ENCODE results near the gene C4orf54. TPM values are rescaled to one million over a fixed set of nuclear protein-coding genes. Genes with fewer than 3 reads are reported as not detected.

Gene C4orf54
- 0.08 and 0.13 TPM in 2 replicates for total RNA-seq (2014; rRNA removed; shearing (Covaris generic))
- polyA plus RNA-seq (2015; cell fraction: cytosol; rRNA removed), result 0.05 TPM in 2 replicates
- 0.11 and 0.24 TPM in 2 replicates for polyA plus RNA-seq (2015; cell fraction: nucleus; rRNA removed)

GRCh38 chr4:99657798-99658197, at the start of gene C4orf54:
C4orf54 (minus strand) TSS chr4:99657828; CDS start chr4:99654648, 3,180 bp downstream.
- in situ Hi-C loops (cut with HindIII; ENCODE audit: low pct_unique_long_range_greater_than_20kb, low sequenced_read_pairs), result no loop called here
- no peak for DNase-seq (ENCODE audit: low read depth, low spot score)

DNA sequence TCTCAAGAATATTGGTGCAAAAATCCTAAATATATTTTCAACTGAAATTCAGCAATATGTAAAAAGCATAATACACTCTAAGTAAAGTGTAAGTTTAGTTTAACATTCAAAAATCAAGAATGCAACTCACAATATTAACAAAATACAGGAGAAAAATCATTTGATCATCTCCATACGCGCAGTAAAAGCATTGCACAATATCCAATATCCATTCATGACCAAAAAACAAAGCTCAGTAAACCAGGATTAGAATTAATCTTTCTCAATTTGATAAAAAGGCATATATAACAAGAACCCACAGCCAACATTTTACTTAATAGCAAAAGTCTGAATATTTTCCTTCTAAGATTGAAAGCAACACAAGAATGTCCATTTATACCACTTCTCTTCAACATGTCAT, 48.3 kb upstream of the C4orf54 start:
- no peak for DNase-seq (ENCODE audit: low read depth, low spot score)
- in situ Hi-C loops (cut with HindIII; ENCODE audit: low pct_unique_long_range_greater_than_20kb, low sequenced_read_pairs), result no loop called here

GRCh38 chr4:99696801-99697200, 39.2 kb upstream of the C4orf54 start:
- in situ Hi-C loops (cut with HindIII; ENCODE audit: low pct_unique_long_range_greater_than_20kb, low sequenced_read_pairs), result no loop called here
- no peak for DNase-seq (ENCODE audit: low read depth, low spot score)

GRCh38 chr4:99693140-99693539, 35.5 kb upstream of the C4orf54 start:
- in situ Hi-C loops (cut with HindIII; ENCODE audit: low pct_unique_long_range_greater_than_20kb, low sequenced_read_pairs), result no loop called here
- DNase-seq (ENCODE audit: low read depth, low spot score), result no peak

- DNase-seq (ENCODE audit: low read depth, low spot score), result no peak
- in situ Hi-C loops (cut with HindIII; ENCODE audit: low pct_unique_long_range_greater_than_20kb, low sequenced_read_pairs), result no loop called here
Observed at GRCh38 chr4:99690990-99691389, 33.4 kb upstream of the C4orf54 start.

DNA sequence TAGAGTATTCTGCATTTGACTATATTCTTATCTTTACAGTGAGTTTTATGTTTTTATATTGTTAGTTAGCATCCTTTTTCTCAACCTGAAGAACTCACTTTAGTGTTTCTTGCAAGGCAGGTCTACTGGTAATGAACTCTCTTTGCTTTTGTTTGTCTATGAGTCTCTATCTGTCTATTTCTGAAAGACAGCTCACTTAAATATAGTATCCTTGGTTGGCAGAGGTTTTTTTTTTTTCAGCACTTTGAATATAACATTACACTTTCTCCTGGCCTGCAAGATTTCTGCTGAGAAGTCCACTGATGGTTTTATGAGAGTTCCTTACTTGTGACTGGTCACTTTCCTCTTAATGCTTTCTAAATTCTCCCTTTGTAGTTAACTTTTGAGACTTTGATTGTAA, 32.8 kb upstream of the C4orf54 start:
- DNase-seq (ENCODE audit: low read depth, low spot score), result no peak
- in situ Hi-C loops (cut with HindIII; ENCODE audit: low pct_unique_long_range_greater_than_20kb, low sequenced_read_pairs), result no loop called here

GRCh38 chr4:99687120-99687519, 29.5 kb upstream of the C4orf54 start:
- DNase-seq (ENCODE audit: low read depth, low spot score), result no peak
- in situ Hi-C loops (cut with HindIII; ENCODE audit: low pct_unique_long_range_greater_than_20kb, low sequenced_read_pairs), result no loop called here

GRCh38 chr4:99685234-99685633, 27.6 kb upstream of the C4orf54 start:
- in situ Hi-C loops (cut with HindIII; ENCODE audit: low pct_unique_long_range_greater_than_20kb, low sequenced_read_pairs), result no loop called here
- DNase-seq (ENCODE audit: low read depth, low spot score), result no peak

DNA sequence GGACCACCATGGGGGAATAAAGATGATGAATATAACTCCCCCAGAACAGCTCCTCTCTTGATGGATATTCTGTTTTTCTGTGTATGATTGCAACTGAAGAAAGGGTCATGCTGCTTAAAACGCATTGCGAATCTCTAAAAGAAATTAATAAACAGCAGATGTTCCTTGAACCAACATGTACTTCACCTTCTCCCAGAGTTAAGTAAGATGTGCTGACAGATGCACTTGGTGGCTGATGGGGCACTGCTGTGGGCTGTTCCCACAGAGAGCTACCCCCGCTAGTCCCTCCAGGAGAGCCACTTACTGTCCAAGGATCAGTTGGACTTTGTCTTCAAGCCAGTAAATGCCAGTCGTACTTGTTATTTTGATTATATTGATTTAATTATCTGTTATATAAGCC, 26.3 kb upstream of the C4orf54 start:
- in situ Hi-C loops (cut with HindIII; ENCODE audit: low pct_unique_long_range_greater_than_20kb, low sequenced_read_pairs), result no loop called here
- no peak for DNase-seq (ENCODE audit: low read depth, low spot score)

DNA sequence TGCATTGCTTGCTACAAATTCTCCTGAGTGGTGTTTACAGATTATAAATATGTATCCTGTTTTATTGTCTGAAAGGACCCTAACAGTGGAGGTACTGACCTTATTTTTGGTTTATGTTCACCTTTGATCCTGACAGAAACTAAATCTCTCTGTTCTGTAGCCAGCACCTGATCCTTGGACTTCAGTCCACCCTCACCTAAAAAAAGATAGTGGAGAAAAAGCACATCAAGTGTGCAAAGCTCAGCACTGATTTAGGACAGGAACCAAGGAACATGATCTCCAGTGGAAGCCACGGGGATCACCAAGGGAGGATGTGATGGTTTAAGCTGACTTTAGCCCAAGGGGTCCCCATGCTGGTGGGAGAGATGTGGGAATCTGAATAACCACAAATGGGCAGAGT, 22.3 kb upstream of the C4orf54 start:
- in situ Hi-C loops (cut with HindIII; ENCODE audit: low pct_unique_long_range_greater_than_20kb, low sequenced_read_pairs), result no loop called here
- DNase-seq (ENCODE audit: low read depth, low spot score), result no peak

GRCh38 chr4:99679204-99679603, 21.6 kb upstream of the C4orf54 start:
- DNase-seq (ENCODE audit: low read depth, low spot score), result peak; percentile 49
- in situ Hi-C loops (cut with HindIII; ENCODE audit: low pct_unique_long_range_greater_than_20kb, low sequenced_read_pairs), result no loop called here

DNA sequence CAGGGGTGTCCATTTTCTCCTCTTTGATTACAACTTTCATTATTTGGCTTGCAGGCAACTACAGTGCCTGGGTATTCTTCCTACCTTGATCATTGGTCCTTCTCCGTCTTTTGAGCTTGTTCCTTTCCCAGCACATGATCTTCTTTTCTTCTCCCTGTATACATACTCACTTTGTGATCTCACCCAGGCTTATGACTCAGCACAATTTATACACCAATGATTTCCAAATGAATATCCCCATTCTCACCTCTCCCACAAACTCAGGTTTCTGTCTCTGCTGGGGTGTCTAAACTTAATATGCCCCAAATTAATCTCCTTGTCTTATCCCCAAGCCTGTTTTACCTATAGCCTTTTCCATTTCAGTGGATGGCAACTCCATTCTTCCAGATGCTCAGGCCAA, 19.5 kb upstream of the C4orf54 start:
- no peak for DNase-seq (ENCODE audit: low read depth, low spot score)

DNA sequence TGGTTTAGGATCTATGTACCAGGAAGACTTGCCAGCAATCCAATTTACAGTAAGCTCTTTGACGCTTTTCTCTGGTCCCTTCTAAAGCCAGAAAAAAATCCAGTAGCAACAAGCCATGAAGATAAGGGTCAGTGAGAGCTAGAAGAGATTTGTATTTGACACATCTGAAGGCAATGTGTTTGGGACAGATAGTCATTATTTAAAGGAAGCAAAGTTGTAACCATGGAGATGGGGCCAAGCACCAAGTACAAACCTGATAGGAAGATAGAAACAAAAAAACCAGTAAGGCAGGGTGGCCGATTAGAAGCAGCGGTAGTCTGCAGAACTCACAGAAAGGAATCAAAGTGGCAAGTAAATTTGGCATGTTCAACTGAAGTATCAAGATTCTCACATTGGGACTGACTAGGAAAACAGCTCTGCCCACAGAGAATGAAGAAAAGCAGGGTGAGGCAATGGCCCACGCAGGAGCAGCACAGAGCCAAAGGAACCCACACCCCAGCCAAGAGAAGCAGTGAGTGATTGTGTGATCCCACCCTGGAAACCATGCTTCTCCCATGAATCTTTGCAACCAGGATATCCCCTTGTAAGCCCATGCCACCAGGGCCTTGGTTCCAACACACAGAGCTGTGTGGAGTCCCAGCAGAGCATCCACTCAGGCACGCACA, 12.9 kb upstream of the C4orf54 start:
- in situ Hi-C loops (cut with HindIII; ENCODE audit: low pct_unique_long_range_greater_than_20kb, low sequenced_read_pairs), result no loop called here
- DNase-seq (ENCODE audit: low read depth, low spot score), result no peak

More for the DNA sequence above, 19.5 kb upstream of the C4orf54 start:
- in situ Hi-C loops (cut with HindIII; ENCODE audit: low pct_unique_long_range_greater_than_20kb, low sequenced_read_pairs), result no loop called here

GRCh38 chr4:99669084-99669483, 11.5 kb upstream of the C4orf54 start:
- no peak for DNase-seq (ENCODE audit: low read depth, low spot score)
- in situ Hi-C loops (cut with HindIII; ENCODE audit: low pct_unique_long_range_greater_than_20kb, low sequenced_read_pairs), result no loop called here

- DNase-seq (ENCODE audit: low read depth, low spot score), result no peak
- in situ Hi-C loops (cut with HindIII; ENCODE audit: low pct_unique_long_range_greater_than_20kb, low sequenced_read_pairs), result no loop called here
Observed at GRCh38 chr4:99668472-99668871, 10.8 kb upstream of the C4orf54 start.

- in situ Hi-C loops (cut with HindIII; ENCODE audit: low pct_unique_long_range_greater_than_20kb, low sequenced_read_pairs), result no loop called here
- DNase-seq (ENCODE audit: low read depth, low spot score), result no peak
Observed at GRCh38 chr4:99665983-99666382, 8.4 kb upstream of the C4orf54 start.

DNA sequence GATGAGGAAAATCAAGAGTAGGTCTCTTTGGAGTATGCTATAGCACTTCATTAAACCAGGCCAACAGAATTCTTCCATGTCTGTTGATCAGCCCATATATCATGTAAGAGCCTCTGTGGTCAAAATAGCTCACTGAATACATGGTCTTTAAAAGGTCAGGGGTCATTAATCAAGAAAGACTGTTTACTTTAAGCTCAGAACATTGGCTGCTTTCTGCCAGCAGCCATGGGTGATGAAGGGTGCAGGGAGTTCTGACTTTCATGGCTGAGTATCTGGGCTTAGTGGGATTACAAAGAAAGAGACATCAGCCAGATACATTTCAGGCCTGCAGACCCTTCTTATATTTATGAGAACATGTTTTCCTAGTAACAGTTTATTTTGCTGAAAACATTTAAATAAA, 7.1 kb upstream of the C4orf54 start:
- in situ Hi-C loops (cut with HindIII; ENCODE audit: low pct_unique_long_range_greater_than_20kb, low sequenced_read_pairs), result no loop called here
- DNase-seq (ENCODE audit: low read depth, low spot score), result no peak

- in situ Hi-C loops (cut with HindIII; ENCODE audit: low pct_unique_long_range_greater_than_20kb, low sequenced_read_pairs), result no loop called here
- no peak for DNase-seq (ENCODE audit: low read depth, low spot score)
Observed at GRCh38 chr4:99661907-99662306, 4.3 kb upstream of the C4orf54 start.

DNA sequence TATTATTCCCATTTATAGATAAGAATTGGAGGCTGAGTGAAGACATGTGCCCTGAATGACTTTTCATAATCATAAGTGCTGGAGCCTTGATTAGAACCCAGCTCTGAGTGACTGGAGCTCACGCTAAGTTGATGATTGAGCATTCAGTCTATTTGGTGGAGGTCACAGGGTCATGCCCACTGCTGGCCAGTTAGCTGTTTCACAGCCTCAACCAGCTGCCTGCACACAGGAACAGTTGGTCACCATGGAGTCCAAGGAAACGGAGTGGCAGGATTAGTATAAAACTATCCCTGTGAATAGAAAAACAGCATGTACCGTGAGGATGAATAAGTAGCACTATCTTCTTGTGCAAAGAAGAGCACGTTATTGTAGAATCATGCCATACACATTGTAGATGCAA, 1.0 kb upstream of the C4orf54 start:
- in situ Hi-C loops (cut with HindIII; ENCODE audit: low pct_unique_long_range_greater_than_20kb, low sequenced_read_pairs), result no loop called here
- no peak for DNase-seq (ENCODE audit: low read depth, low spot score)

Measured in SK-MEL-5 (cell line).